Left lung (tissue), 10 donors: ENCODE measurements around the gene RTBDN. TPM values are rescaled to one million over a fixed set of nuclear protein-coding genes. Genes with fewer than 3 reads are reported as not detected.
A peak's percentile ranks its signal among the peaks of the same experiment; 100 is the strongest.
"Not testable (repeated sequence)": the region's sequence is repeated elsewhere in the genome, so short reads cannot be mapped to it uniquely, and the experiment has no call there.

Experiments
- ATAC-seq: fragments of 200-7000 bp; cut with Tn5 transposase; one replicate; pipeline ENCODE4 v1.9.1; 2020; ENCODE audit warnings: moderate library complexity
- DNase-seq, 4 donors: peaks; one replicate each; pipeline ENCODE4 v3.0.0-alpha.2; 2013 to 2020
- H3K27ac ChIP-seq, 2 donors: fragments of 200-600 bp; sonication (generic) in 1 of 2; one replicate each; pipeline versions ENCODE4 v1.5.0 to v1.8.0; 2020 to 2021
- H3K27me3 ChIP-seq, 2 donors: fragments of 200-600 bp; sonication (generic) in 1 of 2; one replicate each; pipeline versions ENCODE4 v1.5.0 to v1.8.0; 2020 to 2021
- H3K36me3 ChIP-seq, 2 donors: fragments of 200-600 bp; sonication (generic) in 1 of 2; one replicate each; pipeline versions ENCODE4 v1.5.0 to v1.8.0; 2020 to 2021
- H3K4me1 ChIP-seq, 2 donors: fragments of 200-600 bp; one replicate each; pipeline ENCODE4 v1.8.0; 2021
- H3K4me3 ChIP-seq, 2 donors: fragments of 200-600 bp; sonication (generic) in 1 of 2; one replicate each; pipeline versions ENCODE4 v1.5.0 to v1.8.0; 2020 to 2021; ENCODE audit warnings: mild to moderate bottlenecking in 1 of 2
- H3K9me3 ChIP-seq, 2 donors: fragments of 200-600 bp; sonication (generic) in 1 of 2; one replicate each; pipeline versions ENCODE4 v1.5.0 to v1.8.0; 2020 to 2021
- CTCF ChIP-seq, 2 donors: fragments of 200-600 bp; sonication (generic) in 1 of 2; IDR thresholded peaks; one replicate each; pipeline versions ENCODE4 v1.5.0 to v1.8.0; 2021; ENCODE audit warnings: antibody characterized with exemption in 2 of 2
- intact Hi-C, 2 donors: fragments of 100-400 bp; cut with DNase I; formaldehyde crosslinking; loops; one replicate each; pipeline versions ENCODE4 v1.11.2 to v1.14.2; 2022
- polyA plus RNA-seq, 6 donors: library from polyadenylated mRNA; unstranded; fragments of 120-200 nt; gene quantifications; one replicate each; pipeline ENCODE4 v1.2.1, GENCODE V29; 2013; ENCODE audit not compliant: insufficient read length in 6 of 6
- total RNA-seq, 2 donors: library from RNA; stranded (reverse); fragmentation: NEBNext Ultra II Directional; extraction: Animal tissue kit (Norgen Biotek cat#: 25700); gene quantifications; one replicate each; pipeline ENCODE4 v1.2.1, GENCODE V29; 2021
- donor health status: DM: no; HTN: yes; CAD: no.
- donor health status: DM: no; HTN: no; CAD: no.

Gene RTBDN
- total and polyA plus RNA-seq, 8 donors: 0.17 to 0.21 (median 0.20) TPM; not detected in 5

DNA sequence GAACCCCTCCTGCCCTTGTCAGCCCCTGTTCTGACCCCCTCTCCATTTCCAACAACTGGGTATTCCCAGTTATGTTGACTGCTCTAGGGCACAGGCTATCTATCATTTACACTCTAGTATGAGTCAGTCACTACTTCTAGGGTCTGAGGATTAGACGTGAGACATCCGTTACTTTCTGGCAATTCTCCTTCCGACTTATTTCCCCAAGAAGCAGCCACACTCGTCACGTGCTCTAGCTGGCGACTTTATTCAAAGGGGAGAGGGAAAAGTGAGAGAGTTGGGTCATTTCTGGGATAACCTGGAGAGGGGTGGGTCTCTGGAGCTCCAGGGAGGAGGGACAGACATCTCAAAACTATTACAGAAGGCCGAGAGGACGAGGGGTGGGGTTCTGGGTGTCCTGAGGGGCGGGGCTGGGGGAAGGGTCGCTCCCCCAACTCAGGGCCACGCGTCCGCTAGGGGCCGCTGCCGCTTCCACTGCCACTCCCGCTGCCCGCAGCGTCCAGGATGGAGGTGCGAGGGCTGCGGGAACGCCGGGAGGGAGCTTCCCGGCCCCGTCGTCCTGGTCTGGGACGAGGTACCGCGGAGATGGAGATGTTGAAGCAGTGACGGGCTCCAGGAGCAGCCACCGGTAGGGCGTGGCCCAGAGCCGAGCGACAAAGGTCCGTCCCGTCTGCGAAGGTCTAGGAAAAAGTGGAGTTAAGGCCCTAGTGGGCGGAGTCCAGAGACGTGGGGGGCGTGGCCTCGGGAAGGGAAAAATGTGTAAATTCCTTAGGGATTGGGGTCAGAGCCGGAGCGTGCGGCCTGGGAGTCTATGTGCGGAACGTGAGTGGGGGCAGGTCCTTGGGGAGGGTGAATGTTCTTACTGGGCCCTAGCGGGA is 8.9 kb downstream of the RTBDN start:
- DNase-seq: no peak
- TF ChIP-seq CTCF (IDR thresholded peaks at IDR 0.05): peak in 1 of 2 donors; percentile 28
- H3K4me3 ChIP-seq: no peak overlapping the region
- H3K9me3 ChIP-seq: peaks cover 0 to 3% of the 10 kb centered on the region in 2 donors
- no peak overlapping the region for H3K27ac ChIP-seq
- H3K27me3 ChIP-seq: peaks cover 5 to 77% of the 10 kb centered on the region in 2 donors
- H3K36me3 ChIP-seq: no peaks in the 10 kb centered on the region
- intact Hi-C loops: no loop called here
- peaks cover 0 to 9% of the 10 kb centered on the region in 2 donors for H3K4me1 ChIP-seq
- peak; percentile 47 for ATAC-seq

- Histone ChIP-seq H3K4me1 (peaks cover 0 to 4% of the 10 kb centered on the region in 2 donors), H3K27me3 (peaks cover 0 to 40% of the 10 kb centered on the region in 2 donors), H3K36me3 (no peaks in the 10 kb centered on the region), H3K27ac (no peak overlapping the region), H3K4me3 (no peak overlapping the region), H3K9me3 (peaks cover 0 to 3% of the 10 kb centered on the region in 2 donors)
- intact Hi-C loops: no loop called here
- ATAC-seq (no peak), DNase-seq (no peak)
- no peak for TF ChIP-seq CTCF (IDR thresholded peaks at IDR 0.05)
These were observed 12.6 kb downstream of the RTBDN start for GRCh38 chr19:12821761-12822160.

- H3K4me3 ChIP-seq, ATAC-seq, H3K9me3 ChIP-seq, intact Hi-C loops, DNase-seq, H3K27ac ChIP-seq, H3K4me1 ChIP-seq, H3K27me3 ChIP-seq: not testable (repeated sequence)
- H3K36me3 ChIP-seq: peaks cover 0 to 18% of the 10 kb centered on the region in 2 donors
These were observed 16.6 kb downstream of the RTBDN start for GRCh38 chr19:12817810-12818209.

DNA sequence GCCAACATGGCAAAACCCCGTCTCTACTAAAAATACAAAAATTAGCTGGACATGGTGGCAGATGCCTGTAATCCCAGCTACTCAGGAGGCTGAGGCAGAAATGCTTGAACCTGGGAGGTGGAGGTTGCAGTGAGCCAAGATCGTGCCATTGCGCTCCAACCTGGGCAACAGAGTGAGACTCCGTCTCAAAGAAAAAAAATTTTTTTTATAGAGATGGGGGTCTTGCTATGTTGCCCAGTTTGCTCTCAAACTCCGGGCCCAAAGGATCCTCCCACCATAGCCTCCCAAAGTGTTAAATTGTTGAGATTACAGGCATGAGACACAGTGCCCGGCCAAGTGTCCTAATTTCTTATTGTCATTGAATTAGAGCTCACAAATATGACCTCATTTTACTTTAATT is 17.2 kb downstream of the RTBDN start:
- H3K27me3 ChIP-seq, DNase-seq, intact Hi-C loops, H3K27ac ChIP-seq, H3K4me3 ChIP-seq, H3K4me1 ChIP-seq, ATAC-seq, H3K9me3 ChIP-seq: not testable (repeated sequence)
- H3K36me3 ChIP-seq: peaks cover 0 to 19% of the 10 kb centered on the region in 2 donors

DNA sequence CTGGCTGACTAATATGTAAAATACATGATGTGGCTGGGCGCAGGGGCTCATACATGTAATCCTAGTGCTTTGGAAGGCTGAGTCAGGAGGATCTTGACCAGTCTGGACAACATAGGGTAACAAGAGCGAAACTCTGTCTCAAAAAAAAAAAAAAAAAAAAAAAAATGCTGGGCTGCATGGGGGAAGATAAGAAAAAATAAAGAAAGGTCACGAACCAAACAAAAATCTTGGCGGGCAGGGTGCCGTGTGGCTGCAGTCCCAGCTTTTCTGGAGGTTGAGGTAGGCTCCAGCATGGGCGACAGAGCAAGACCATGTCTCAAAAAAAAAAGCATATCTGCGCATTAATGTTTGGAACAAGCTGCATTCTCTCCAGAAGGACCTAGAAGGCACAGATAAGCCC is 19.3 kb downstream of the RTBDN start:
- H3K27ac ChIP-seq: no peak overlapping the region

More for the DNA sequence above, 19.3 kb downstream of the RTBDN start:
- TF ChIP-seq CTCF (IDR thresholded peaks at IDR 0.05): no peak
- Histone ChIP-seq H3K27me3 (no peaks in the 10 kb centered on the region), H3K9me3 (no peaks in the 10 kb centered on the region), H3K36me3 (peaks cover 0 to 24% of the 10 kb centered on the region in 2 donors), H3K4me1 (no peaks in the 10 kb centered on the region), H3K4me3 (no peak overlapping the region)
- DNase-seq (no peak), ATAC-seq (no peak)
- intact Hi-C loops: no loop called here
